NCI-H146 treated with DMSO at 0.1 percent for 48 hours (cell line): ENCODE measurements around the gene CCDC15.

Experiments
- DNase-seq: peaks from one replicate; lab custom pipeline; 2025; ENCODE audit not compliant: unreplicated experiment; lab: John Stamatoyannopoulos, UW

Gene CCDC15

GRCh38 chr11:125064070-125064469, 110.1 kb downstream of the CCDC15 start:
- DNase-seq, result no peak

DNA sequence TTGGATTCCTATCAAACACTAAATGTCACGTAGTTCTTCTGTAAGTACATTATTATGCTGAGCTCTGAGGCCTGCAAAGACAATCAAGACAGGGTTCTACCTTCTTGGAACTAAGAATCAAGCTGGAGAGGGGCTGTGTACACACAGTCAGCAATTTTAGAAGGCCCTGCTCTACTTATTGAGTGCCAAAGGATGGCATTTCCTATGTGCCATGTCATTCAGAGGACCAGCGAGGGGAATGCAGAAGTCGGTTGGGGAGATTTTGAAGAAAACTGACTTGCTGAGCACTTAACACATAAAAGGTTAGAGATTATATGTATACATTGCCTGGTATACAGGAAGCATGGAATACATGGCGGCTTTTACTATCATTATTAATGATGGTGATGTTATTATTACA, 114.4 kb downstream of the CCDC15 start:
- no peak for DNase-seq

DNA sequence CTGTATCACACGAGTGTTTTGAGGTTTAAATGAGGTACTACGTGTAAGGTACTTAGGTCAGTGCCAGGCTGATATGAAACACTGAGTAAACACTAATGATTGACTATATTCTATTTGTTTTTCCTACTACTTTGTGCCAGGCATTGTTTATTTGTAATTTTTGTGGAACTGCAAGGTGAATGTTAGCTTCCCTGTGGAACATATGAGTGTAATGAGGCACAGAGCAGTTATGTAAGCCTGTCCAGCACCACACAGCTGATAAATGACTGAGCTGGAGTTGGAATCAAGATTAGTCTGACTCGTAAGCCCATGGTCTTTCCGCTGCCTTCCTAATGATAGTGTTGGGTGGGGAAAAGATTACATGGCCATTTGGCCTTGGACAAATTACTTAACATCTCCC, 115.0 kb downstream of the CCDC15 start:
- no peak for DNase-seq

DNA sequence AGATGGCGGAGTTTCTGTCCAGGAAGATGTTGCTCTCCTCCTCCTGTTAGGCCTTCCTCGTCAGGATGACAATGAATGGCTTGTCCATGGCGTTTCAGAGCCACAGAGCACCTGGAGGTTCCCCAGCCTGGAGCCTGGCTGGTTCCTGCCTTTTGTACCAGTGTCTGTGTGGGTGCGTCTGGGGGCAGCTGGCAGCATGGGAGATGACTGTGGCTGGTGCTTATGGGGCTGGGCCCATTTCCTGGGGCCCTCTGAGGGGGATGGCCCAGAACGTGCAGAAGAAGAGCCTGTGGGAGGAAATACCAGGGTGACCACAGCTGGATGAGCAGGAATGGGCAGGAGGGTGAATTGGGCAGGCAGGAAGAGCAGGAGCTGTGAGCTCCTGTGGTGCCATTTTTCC, 115.8 kb downstream of the CCDC15 start:
- no peak for DNase-seq

- no peak for DNase-seq
Measured at GRCh38 chr11:125070699-125071254, 116.8 kb downstream of the CCDC15 start.

DNA sequence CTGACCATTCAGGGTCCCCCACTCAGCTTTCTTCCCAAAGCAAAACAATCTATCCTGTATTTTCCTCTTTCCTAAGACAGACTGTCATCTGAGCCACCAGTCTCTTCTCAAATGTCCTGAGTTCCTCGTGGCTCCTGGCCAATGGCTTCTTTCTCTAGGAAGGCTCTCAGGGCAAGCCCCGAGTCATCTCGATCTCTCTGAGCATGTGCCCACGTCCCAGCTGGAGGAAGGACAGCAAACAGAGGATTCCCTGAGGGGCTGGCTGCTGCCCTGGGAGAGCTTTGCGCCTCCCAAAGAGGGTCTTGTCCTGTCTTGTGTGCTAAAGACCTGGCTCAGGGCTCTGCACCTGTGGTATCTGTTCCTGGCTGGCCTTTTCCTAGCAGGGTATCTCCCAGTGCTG, 117.4 kb downstream of the CCDC15 start:
- no peak for DNase-seq

- no peak for DNase-seq
Measured at GRCh38 chr11:125071846-125072217, 117.8 kb downstream of the CCDC15 start.

- no peak for DNase-seq
Measured at GRCh38 chr11:125072218-125072960, 118.4 kb downstream of the CCDC15 start.

DNA sequence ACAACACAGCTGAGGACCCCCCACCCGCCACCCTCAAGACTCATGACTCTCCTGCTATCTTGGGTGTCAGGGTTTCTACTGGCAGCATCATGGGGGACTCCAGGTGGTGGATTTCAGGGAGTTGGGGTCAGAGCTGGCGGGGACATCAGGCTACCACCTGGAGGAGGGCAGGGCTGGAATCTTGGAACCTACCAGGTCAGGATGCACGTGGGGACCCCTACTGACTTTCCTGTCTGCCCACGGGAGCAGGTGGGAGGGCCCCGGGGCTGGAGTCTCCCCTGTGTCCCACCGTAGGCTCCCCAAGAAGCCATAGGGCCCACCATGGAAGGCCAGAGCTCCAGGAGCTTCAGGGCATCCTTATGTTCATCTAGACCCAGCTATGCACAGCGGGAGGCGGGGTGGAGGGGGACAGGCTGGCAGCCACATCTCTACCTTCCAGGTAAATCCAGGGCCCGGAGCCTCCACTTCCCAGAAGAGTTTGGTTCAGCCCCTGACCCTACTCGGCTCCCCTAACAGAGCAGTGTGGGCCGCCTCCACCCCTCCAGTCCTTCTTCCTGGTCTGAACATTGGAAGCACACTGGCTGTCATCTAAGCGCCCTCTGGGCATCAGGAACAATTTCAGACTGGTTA, 119.1 kb downstream of the CCDC15 start:
- no peak for DNase-seq

- DNase-seq, result no peak
Measured at GRCh38 chr11:125073616-125074483, 119.8 kb downstream of the CCDC15 start.

DNA sequence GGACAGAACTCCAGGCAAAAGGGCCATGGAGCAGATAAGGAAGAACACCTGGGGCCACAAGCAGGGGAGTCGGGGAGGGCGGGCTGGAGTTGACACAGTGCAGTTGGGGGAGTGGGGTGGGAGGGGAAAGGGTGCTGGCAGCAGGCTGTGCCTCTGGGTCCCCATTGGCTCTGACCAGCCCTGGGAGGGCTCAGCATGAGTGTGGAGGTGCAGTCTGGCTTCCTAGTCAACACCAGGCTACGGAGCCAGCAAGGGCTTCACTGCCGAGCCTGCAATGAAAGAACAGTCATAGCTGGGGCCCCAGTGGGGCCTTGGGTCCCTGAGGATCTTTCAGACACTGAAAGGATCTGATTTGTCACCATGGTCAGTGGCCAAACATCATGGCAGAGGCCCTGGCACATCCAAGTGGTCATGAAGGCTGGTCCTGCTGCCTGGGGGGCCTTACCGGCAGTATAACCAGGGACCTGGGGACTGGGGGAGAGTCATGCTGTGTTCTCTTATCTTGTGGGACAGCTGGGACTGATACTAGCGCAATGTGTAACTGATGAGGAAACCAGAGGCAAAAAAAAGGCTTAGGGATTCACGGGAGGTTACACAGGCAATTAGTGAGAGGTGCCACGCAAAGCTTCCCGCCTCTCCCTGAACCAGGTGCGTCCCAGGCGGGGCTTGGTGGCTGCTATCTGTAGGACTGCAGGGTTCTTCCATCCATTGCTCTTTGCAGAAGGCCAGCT, 120.7 kb downstream of the CCDC15 start:
- DNase-seq, result no peak

DNA sequence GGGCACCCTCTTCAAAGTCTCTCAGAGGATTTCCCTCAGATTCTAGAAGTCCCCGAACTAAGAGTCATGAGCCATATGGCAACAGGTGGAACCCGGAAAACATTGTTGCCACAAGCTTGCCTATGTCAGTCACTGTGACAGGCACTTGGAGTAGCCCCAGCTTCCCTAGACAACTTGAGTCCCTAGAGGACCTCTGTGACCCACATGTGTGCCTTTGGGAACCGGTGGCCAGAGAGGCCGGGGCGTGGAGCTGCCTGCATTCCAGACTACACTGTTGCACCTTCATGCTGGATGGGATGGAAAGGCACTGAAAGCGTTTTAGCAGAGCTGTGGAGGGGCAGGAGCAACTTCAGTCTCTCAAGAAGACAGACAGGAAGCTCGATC, 121.2 kb downstream of the CCDC15 start:
- no peak for DNase-seq

GRCh38 chr11:125075900-125076317, 121.9 kb downstream of the CCDC15 start:
- DNase-seq, result no peak

GRCh38 chr11:125076378-125076945, 122.5 kb downstream of the CCDC15 start:
- no peak for DNase-seq

DNA sequence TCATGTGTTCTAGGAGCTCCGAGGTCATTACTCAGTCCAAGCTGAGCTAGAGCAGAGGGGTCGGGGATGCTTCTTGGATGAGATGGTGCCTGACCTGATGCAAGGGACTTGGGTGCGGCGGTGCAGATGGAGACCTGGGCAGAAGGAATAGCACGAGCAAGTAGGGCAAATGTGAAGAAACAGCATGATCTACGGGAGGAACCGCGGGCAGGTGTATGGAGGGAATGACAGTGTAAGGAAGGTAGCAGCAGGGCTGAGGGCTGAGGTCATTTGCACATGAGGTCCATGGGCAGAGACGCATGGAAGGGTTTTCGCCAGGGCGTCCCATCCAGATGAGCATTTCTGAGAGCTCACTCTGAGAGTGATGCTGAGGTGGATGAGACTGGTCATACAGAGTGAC, 124.0 kb downstream of the CCDC15 start:
- DNase-seq, result no peak

DNA sequence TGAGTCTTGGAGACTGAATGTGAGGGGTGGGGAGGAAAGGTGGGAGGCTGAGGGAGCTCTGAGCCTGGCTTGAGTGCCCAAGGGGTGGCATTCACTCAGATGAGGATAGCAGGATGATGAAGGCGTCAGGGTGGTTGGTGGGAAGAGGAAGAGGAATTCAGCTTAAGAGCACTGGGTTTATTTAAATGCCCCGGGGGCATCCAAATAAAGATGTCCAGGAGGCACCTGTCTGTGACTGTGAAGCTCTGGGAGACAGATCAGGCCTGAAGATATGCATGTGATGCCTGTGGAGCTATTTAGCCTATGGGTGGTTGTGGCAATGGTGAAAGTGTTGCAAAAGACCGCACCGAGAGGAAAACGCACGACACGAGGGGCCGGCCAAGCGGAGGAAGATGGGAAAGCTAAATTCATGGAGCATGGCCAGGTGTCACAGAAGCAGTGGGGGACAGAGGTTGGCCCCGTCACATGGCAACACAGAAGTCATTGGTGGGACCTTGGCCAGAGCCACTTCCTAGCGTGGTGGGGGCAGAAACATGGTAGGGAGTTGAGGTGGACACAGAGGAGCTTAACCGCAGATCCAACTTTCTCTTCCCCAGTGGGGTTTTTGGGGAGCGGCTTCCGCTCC, 124.6 kb downstream of the CCDC15 start:
- DNase-seq, result no peak

- DNase-seq, result no peak
Measured at GRCh38 chr11:125079151-125079877, 125.3 kb downstream of the CCDC15 start.

DNA sequence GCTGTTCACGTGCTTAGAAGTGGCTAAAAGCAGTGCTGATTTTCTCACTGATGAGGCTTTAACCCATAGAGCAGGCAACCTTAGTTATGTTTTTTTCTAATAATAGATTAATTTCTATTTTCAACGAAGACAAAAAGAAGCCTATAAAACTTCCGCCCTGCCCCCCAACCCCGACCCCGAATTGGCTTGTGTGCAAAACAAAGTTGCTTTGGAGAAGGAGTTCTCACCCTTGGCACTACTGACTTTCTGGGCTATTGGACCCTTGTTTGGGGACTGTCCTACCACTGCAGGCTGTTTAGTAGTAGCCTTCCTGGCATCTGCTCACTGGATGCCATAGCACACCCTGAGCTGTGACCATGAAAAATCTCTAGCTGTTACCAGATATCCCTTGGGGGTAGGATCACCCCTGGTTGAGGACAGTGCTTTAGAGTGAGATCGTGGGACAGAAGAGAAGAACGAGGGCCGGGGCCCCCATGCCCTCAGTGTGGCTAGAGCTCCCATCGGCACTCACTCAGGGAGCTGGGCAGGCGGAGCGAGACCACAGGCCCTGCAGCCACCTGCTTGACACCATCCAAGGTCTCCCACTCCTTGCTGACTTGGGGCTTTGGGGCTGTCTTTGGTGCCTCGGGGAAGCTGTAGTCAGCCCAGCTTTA, 126.0 kb downstream of the CCDC15 start:
- DNase-seq, result no peak

DNA sequence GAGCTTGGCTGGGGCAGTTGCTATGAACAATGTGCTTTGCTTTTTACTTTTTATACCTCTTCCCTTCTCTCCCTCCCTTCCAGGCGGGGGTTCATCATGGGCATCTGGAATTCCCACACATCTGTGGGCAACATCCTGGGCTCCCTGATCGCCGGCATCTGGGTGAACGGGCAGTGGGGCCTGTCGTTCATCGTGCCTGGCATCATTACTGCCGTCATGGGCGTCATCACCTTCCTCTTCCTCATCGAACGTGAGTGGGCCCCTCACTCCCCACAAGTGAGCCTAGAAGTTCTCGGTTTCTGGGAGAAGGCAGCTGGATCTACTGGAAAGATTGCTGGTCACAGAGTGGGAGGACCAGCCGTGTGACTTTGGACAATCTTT, 126.5 kb downstream of the CCDC15 start:
- DNase-seq, result no peak
